NT2/D1 (cell line): ENCODE data around the gene SMIM35.

Experiments used
- SUZ12 ChIP-seq: IDR thresholded peaks from 2 replicates; pipeline ENCODE4 v1.6.1; 2011; ENCODE audit not compliant: insufficient read length, insufficient read depth; ENCODE audit errors: extremely low read depth
- ZNF274 ChIP-seq: IDR thresholded peaks from 2 replicates; pipeline ENCODE4 v1.6.1; 2011; ENCODE audit warnings: mild to moderate bottlenecking, low read depth, low read length

GRCh38 chr11:118081241-118081958 is 5.4 kb downstream of the SMIM35 start:
- TF ChIP-seq ZNF274 (no peak), SUZ12 (no peak)
